H1 (cell line): ENCODE measurements around the gene ZMYM4. TPM values are rescaled to one million over a fixed set of nuclear protein-coding genes. Genes with fewer than 3 reads are reported as not detected.
A peak's percentile ranks its signal among the peaks of the same experiment; 100 is the strongest.

Experiments
- CTCF ChIA-PET: fragments of 300-600 bp; sonication (Branson Sonifier 250); formaldehyde crosslinking; loops from one replicate; lab custom pipeline; 2021; ENCODE audit not compliant: partially characterized antibody; lab: Charles Lee
- POLR2A ChIA-PET: fragments of 300-600 bp; sonication (Branson Sonifier 250); formaldehyde crosslinking; loops from one replicate; lab custom pipeline; 2021; ENCODE audit warnings: inconsistent platforms; ENCODE audit not compliant: partially characterized antibody; lab: Charles Lee
- DNase-seq, 2 experiments: peaks; one replicate each; pipeline versions ENCODE4 v3.0.0 to v3.0.0-alpha.2; 2010 to 2022; ENCODE audit warnings: low spot score in 2 of 2, low read depth in 1 of 2, mixed read lengths in 1 of 2
- FAIRE-seq: peaks from 2 replicates; lab custom pipeline; 2011; peaks lifted over from hg19 to GRCh38; lab: Jason Lieb, UNC
- H2AFZ ChIP-seq: 2 replicates; pipeline ENCODE4 v1.8.1; 2012; ENCODE audit warnings: low read length, inconsistent platforms
- H2AK5ac ChIP-seq: 2 replicates; pipeline ENCODE4 v1.6.1; 2013; ENCODE audit warnings: low read depth, low read length
- H2BK120ac ChIP-seq: replicated peaks from 2 replicates; pipeline ENCODE3; 2013; ENCODE audit warnings: low read depth, low read length, inconsistent platforms
- H2BK12ac ChIP-seq: 2 replicates; pipeline ENCODE4 v1.6.1; 2013; ENCODE audit warnings: low read depth, low read length
- H2BK15ac ChIP-seq: 2 replicates; pipeline ENCODE4 v1.6.1; 2013; ENCODE audit warnings: low read length
- H2BK20ac ChIP-seq: 2 replicates; pipeline ENCODE4 v1.6.1; 2013; ENCODE audit warnings: low read length
- H2BK5ac ChIP-seq: 2 replicates; pipeline ENCODE4 v1.6.1; 2013; ENCODE audit warnings: low read depth, low read length
- H3K14ac ChIP-seq: 2 replicates; pipeline ENCODE4 v1.6.1; 2013; ENCODE audit warnings: inconsistent platforms; ENCODE audit not compliant: insufficient read length
- H3K18ac ChIP-seq: 2 replicates; pipeline ENCODE4 v1.6.1; 2013; ENCODE audit warnings: low read length; ENCODE audit errors: extremely low read depth
- H3K23ac ChIP-seq: 2 replicates; pipeline ENCODE4 v1.6.1; 2013; ENCODE audit warnings: inconsistent platforms; ENCODE audit not compliant: insufficient read length
- H3K23me2 ChIP-seq: 2 replicates; pipeline ENCODE4 v1.6.1; 2013; ENCODE audit warnings: low read depth, low read length
- H3K27ac ChIP-seq: 2 replicates; pipeline ENCODE4 v1.6.1; 2011; ENCODE audit warnings: low read depth, low read length, inconsistent platforms
- H3K27me3 ChIP-seq, 4 experiments: replicated peaks in 1 of 4; 1 replicate in 1 of 4; 2 replicates in 3 of 4; pipeline versions ENCODE4 v1.6.1 to v1.8.1; 2011 to 2013; ENCODE audit warnings: low read length in 3 of 4, mild to moderate bottlenecking in 3 of 4, inconsistent platforms in 2 of 4, mixed read lengths in 2 of 4, moderate library complexity in 1 of 4; ENCODE audit not compliant: control insufficient read depth in 3 of 4, insufficient read depth in 3 of 4; ENCODE audit errors: extremely low read depth in 1 of 4
- H3K36me3 ChIP-seq, 4 experiments: 2 replicates each; pipeline versions ENCODE4 v1.6.1 to v1.8.1; 2011 to 2013; ENCODE audit warnings: mild to moderate bottlenecking in 4 of 4, low read length in 3 of 4, moderate library complexity in 2 of 4, control low read depth in 1 of 4, inconsistent platforms in 1 of 4; ENCODE audit not compliant: insufficient read depth in 4 of 4, control insufficient read depth in 2 of 4
- H3K4ac ChIP-seq: replicated peaks from 2 replicates; pipeline ENCODE3; 2013; ENCODE audit warnings: low read length, low read depth, mixed read lengths, inconsistent platforms; ENCODE audit not compliant: insufficient read length
- H3K4me1 ChIP-seq, 4 experiments: replicated peaks in 1 of 4; 1 replicate in 1 of 4; 2 replicates in 3 of 4; pipeline versions ENCODE4 v1.6.1 to v1.8.1; 2011 to 2013; ENCODE audit warnings: low read length in 3 of 4, inconsistent platforms in 2 of 4, mixed read lengths in 1 of 4; ENCODE audit not compliant: insufficient read depth in 4 of 4, control insufficient read depth in 3 of 4
- H3K4me2 ChIP-seq, 2 experiments: 2 replicates each; pipeline versions ENCODE4 v1.6.1 to v1.8.1; 2011 to 2013; ENCODE audit warnings: low read depth in 2 of 2, low read length in 2 of 2, control low read depth in 1 of 2, inconsistent platforms in 1 of 2, mild to moderate bottlenecking in 1 of 2; ENCODE audit not compliant: insufficient read depth in 1 of 2
- H3K4me3 ChIP-seq, 4 experiments: fragments of 200-600, 300-600 bp in 1 of 4; sonication (generic), shearing (Covaris generic), sonication (Bioruptor Twin) in 1 of 4; 2 replicates each; pipeline versions ENCODE4 v1.5.1 to v1.8.1; 2011 to 2016; ENCODE audit warnings: low read length in 4 of 4, low read depth in 3 of 4, control low read depth in 2 of 4, inconsistent platforms in 2 of 4, mild to moderate bottlenecking in 2 of 4, mixed read lengths in 1 of 4, moderate library complexity in 1 of 4; ENCODE audit not compliant: insufficient read depth in 2 of 4; ENCODE audit errors: extremely low read depth in 1 of 4
- H3K56ac ChIP-seq: replicated peaks from 2 replicates; pipeline ENCODE3; 2013; ENCODE audit warnings: low read depth, mild to moderate bottlenecking, mixed read lengths, low read length, inconsistent platforms; ENCODE audit not compliant: insufficient read length
- H3K79me1 ChIP-seq: 2 replicates; pipeline ENCODE4 v1.6.1; 2013; ENCODE audit warnings: low read depth, low read length, control low read depth
- H3K79me2 ChIP-seq, 2 experiments: 2 replicates each; pipeline versions ENCODE4 v1.6.1 to v1.8.1; 2012 to 2013; ENCODE audit warnings: low read length in 2 of 2, mild to moderate bottlenecking in 2 of 2, inconsistent platforms in 1 of 2; ENCODE audit not compliant: insufficient read depth in 2 of 2, control insufficient read depth in 1 of 2
- H3K9ac ChIP-seq, 4 experiments: replicated peaks in 1 of 4; 1 replicate in 1 of 4; 2 replicates in 3 of 4; pipeline versions ENCODE4 v1.6.1 to v1.8.1; 2011 to 2013; ENCODE audit warnings: low read depth in 3 of 4, low read length in 3 of 4, control low read depth in 2 of 4, mild to moderate bottlenecking in 2 of 4, moderate library complexity in 2 of 4, inconsistent platforms in 1 of 4; ENCODE audit errors: extremely low read depth in 1 of 4
- H3K9me3 ChIP-seq, 2 experiments: 2 replicates each; pipeline versions ENCODE4 v1.6.1 to v1.8.1; 2012 to 2013; ENCODE audit warnings: mild to moderate bottlenecking in 2 of 2, moderate library complexity in 2 of 2, control low read depth in 1 of 2, inconsistent platforms in 1 of 2, low read depth in 1 of 2, low read length in 1 of 2, mixed read lengths in 1 of 2; ENCODE audit not compliant: insufficient read depth in 2 of 2
- H4K20me1 ChIP-seq, 2 experiments: replicated peaks in 1 of 2; 2 replicates each; pipeline versions ENCODE3 to v1.8.1; 2011 to 2013; ENCODE audit warnings: inconsistent platforms in 2 of 2, low read length in 2 of 2, mild to moderate bottlenecking in 1 of 2; ENCODE audit not compliant: insufficient read depth in 2 of 2, control insufficient read depth in 1 of 2
- H4K5ac ChIP-seq: 2 replicates; pipeline ENCODE4 v1.6.1; 2013; ENCODE audit warnings: low read length, low read depth, mixed read lengths, inconsistent platforms; ENCODE audit not compliant: insufficient read length
- H4K8ac ChIP-seq: 2 replicates; pipeline ENCODE4 v1.8.0; 2013; ENCODE audit warnings: mild to moderate bottlenecking, moderate library complexity, low read length, inconsistent platforms; ENCODE audit not compliant: insufficient read depth; ENCODE audit errors: extremely low read depth
- H4K91ac ChIP-seq: replicated peaks from 2 replicates; pipeline ENCODE3; 2013; ENCODE audit warnings: low read length, mixed read lengths, inconsistent platforms; ENCODE audit not compliant: insufficient read length
- ATF2 ChIP-seq: IDR thresholded peaks from 2 replicates; pipeline ENCODE4 v1.6.1; 2012; ENCODE audit warnings: low read length, inconsistent platforms
- CTBP2 ChIP-seq: IDR thresholded peaks from 2 replicates; pipeline ENCODE4 v1.7.0; 2011; ENCODE audit warnings: borderline replicate concordance, mild to moderate bottlenecking, moderate library complexity, mixed read lengths, low read length; ENCODE audit not compliant: insufficient read depth, insufficient read length
- FOSL1 ChIP-seq: IDR thresholded peaks from 2 replicates; pipeline ENCODE4 v1.6.1; 2011; ENCODE audit warnings: mild to moderate bottlenecking, low read depth, low read length, moderate library complexity; ENCODE audit not compliant: insufficient read depth
- KDM4A ChIP-seq: IDR thresholded peaks from one replicate; pipeline ENCODE4 v1.7.1; 2012; ENCODE audit warnings: low read depth, mild to moderate bottlenecking, moderate library complexity, low read length, inconsistent platforms; ENCODE audit not compliant: severe bottlenecking
- PHF8 ChIP-seq: fragments of 200-600 bp; sonication (generic); conservative IDR thresholded peaks from 2 replicates; pipeline ENCODE4 v1.7.1; 2012; ENCODE audit warnings: low read depth, mild to moderate bottlenecking, inconsistent platforms, low read length, moderate library complexity
- SP1 ChIP-seq: IDR thresholded peaks from 2 replicates; pipeline ENCODE4 v1.6.1; 2011; ENCODE audit warnings: low read depth, low read length
- TBP ChIP-seq: IDR thresholded peaks from 2 replicates; pipeline ENCODE4 v1.6.1; 2011; ENCODE audit warnings: low read depth, low read length, improper control_type of control experiment
- WGBS, 2 experiments: shearing (Covaris generic) in 1 of 2; methylation state at CpG; one replicate each; pipeline versions ENCODE4 v1.1.6 to v1.1.7; 2013 to 2015; ENCODE audit warnings: low lambda C conversion rate in 2 of 2, mixed read lengths in 2 of 2, inconsistent platforms in 1 of 2, low coverage in 1 of 2, missing lambda C conversion rate in 1 of 2; ENCODE audit not compliant: insufficient replicate concordance in 2 of 2, insufficient coverage in 1 of 2, insufficient read length in 1 of 2; ENCODE audit errors: extremely low coverage in 1 of 2, missing lambda C conversion rate in 1 of 2; 5-methylcytosine and 5-hydroxymethylcytosine counted together
- polyA plus RNA-seq, 7 experiments: library from polyadenylated mRNA; depleted of rRNA in 3 of 7; stranded (reverse) in 5 of 7; unstranded in 2 of 7; fragments of >200 nt in 5 of 7; fragments of 200-250 nt in 2 of 7; gene quantifications; 1 replicate in 5 of 7; 2 replicates in 1 of 7; 4 replicates in 1 of 7; pipeline versions ENCODE4 v1.2.1 to v1.2.3, GENCODE V29; 2011 to 2013; ENCODE audit warnings: missing spikeins in 2 of 7, mixed read lengths in 2 of 7
- total RNA-seq: library from RNA; stranded (reverse); fragmentation: NEBNext Ultra II Directional; extraction: Animal tissue kit (Norgen Biotek cat#: 25700); gene quantifications from 2 replicates; pipeline ENCODE4 v1.2.1, GENCODE V29; 2021
- TF ChIP-seq, protein P1 (sequence below): IDR thresholded peaks from 2 replicates; pipeline ENCODE4 v1.6.1; 2011; ENCODE audit warnings: low read length, improper control_type of control experiment

ZMYM4 gene
- total and polyA plus RNA-seq, 2 of the 8 experiments (the other 6 are each of a cell fraction or from before 2014, with no cell fraction given), result 16.7 to 81.3 TPM

DNA sequence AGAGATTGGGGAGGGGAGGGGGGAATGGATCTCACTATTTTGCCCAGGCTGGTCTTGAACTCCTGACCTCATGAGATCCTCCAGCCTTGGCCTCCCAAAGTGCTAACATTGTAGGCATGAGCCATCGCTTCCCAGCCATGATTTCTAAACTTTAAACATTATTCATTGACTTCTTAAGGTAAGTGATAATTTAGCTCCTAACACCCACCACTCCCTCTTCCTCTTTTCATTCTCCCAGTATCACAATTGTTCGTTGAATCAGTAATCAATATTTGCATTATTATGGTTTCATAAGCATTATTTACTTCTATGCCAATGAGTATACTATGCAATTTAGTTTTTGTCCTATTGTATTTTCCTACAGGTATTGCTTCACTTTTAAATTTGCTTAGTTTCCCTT is 42.0 kb upstream of the ZMYM4 start:
- no peak overlapping the region for H2AK5ac ChIP-seq
- H3K27ac ChIP-seq, result no peak overlapping the region
- H3K79me2 ChIP-seq, result no peaks in the 10 kb centered on the region
- ChIA-PET POLR2A (interaction anchor here (0.8 to 1.4 kb wide), 5 partner anchors 15 to 46 kb away, joined by 3 to 4 read pairs (median 3); partner anchors contain the start of gene ZMYM4), CTCF (interaction anchor here (0.6 to 0.7 kb wide), 2 partner anchors 136 to 339 kb away, joined by 3 read pairs; no protein-coding TSS in a partner anchor)
- H3K4me1 ChIP-seq, result no peaks in the 10 kb centered on the region
- H3K27me3 ChIP-seq, result no peaks in the 10 kb centered on the region
- H3K4ac ChIP-seq, result no peak overlapping the region
- no peak for DNase-seq
- no peak overlapping the region for H3K18ac ChIP-seq
- no peaks in the 10 kb centered on the region for H3K36me3 ChIP-seq
- no peak overlapping the region for H2BK12ac ChIP-seq
- no peak overlapping the region for H3K14ac ChIP-seq
- no peak overlapping the region for H2BK15ac ChIP-seq
- H4K5ac ChIP-seq, result no peak overlapping the region
- H2BK5ac ChIP-seq, result no peak overlapping the region
- H3K4me3 ChIP-seq, result no peak overlapping the region
- no peak overlapping the region for H4K8ac ChIP-seq
- H2BK20ac ChIP-seq, result no peak overlapping the region
- no peak overlapping the region for H2AFZ ChIP-seq
- TF ChIP-seq ATF2 (no peak), FOSL1 (no peak), TBP (no peak), CTBP2 (no peak), KDM4A (no peak), SP1 (no peak), PHF8 (no peak)
- TF ChIP-seq, protein P1, sequence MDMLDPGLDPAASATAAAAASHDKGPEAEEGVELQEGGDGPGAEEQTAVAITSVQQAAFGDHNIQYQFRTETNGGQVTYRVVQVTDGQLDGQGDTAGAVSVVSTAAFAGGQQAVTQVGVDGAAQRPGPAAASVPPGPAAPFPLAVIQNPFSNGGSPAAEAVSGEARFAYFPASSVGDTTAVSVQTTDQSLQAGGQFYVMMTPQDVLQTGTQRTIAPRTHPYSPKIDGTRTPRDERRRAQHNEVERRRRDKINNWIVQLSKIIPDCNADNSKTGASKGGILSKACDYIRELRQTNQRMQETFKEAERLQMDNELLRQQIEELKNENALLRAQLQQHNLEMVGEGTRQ, result no peak
- TF ChIP-seq, all 59 proteins: peak for 0
- H3K23ac ChIP-seq, result no peak overlapping the region
- H2BK120ac ChIP-seq, result no peak overlapping the region
- 97% methylated on average over 2 of the region's 2 CpGs; no CpG with 5 or more reads in 1 of the 2 experiments for WGBS, 2 experiments
- H3K23me2 ChIP-seq, result no peaks in the 10 kb centered on the region
- H4K91ac ChIP-seq, result no peak overlapping the region
- no peaks in the 10 kb centered on the region for H3K9me3 ChIP-seq
- no peak for FAIRE-seq
- no peak overlapping the region for H3K9ac ChIP-seq
- H3K4me2 ChIP-seq, result no peak overlapping the region
- H4K20me1 ChIP-seq, result no peaks in the 10 kb centered on the region
- peak overlapping the region; percentile 1 for H3K56ac ChIP-seq
- no peaks in the 10 kb centered on the region for H3K79me1 ChIP-seq
